ENCODE data around the gene NRXN3.
"Not testable (repeated sequence)": the region's sequence is repeated elsewhere in the genome, so short reads cannot be mapped to it uniquely, and the experiment has no call there.

Gene NRXN3

DNA sequence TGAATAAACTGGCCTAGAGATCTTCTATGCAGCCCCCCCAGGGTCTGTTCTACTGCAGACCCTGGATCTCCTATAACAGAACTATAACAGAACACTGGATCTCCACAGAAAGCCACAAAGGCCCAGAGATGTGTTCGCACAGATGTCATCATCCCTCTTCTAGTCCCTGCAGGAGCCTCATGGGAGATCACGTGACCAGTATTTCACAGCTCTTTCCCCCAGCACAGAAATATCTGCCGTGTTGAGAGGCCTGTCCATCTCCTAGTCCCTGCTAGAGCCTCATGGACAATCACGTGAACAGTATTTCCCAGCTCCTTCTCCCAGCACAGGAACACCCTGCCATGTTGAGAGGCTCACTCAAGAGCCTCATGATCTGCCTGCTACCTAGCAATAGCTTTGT lies 331.7 kb downstream of the NRXN3 start:
- no peak for DNase-seq

- no peak for DNase-seq
Observed at GRCh38 chr14:78508023-78508422, 337.9 kb downstream of the NRXN3 start.

- no peak for DNase-seq
Observed at GRCh38 chr14:78509516-78509915, 339.3 kb downstream of the NRXN3 start.

DNA sequence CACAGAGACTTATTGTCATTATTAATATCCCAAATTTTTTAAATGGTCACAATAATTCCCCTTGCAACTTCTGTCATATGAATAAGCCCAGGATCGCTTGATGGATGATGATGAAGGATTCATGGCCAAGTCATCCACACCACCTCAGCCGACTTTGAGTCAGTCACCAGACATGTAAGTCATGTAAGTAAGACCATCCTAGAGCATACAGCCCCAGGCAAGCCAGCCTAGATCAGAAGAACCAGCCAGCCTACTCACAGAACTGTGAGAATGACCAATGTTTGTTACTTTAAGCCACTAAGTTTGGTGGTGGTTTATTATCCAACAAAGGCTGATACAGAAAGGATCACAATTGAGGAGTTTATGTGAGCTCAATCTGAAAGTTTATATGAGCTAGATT lies 341.8 kb downstream of the NRXN3 start:
- no peak for DNase-seq

- DNase-seq, result no peak
Observed at GRCh38 chr14:78519863-78520262, 349.7 kb downstream of the NRXN3 start.

GRCh38 chr14:78524196-78524595 lies 354.0 kb downstream of the NRXN3 start:
- no peak for DNase-seq

- no peak for DNase-seq
Observed at GRCh38 chr14:78524766-78525165, 354.6 kb downstream of the NRXN3 start.

DNA sequence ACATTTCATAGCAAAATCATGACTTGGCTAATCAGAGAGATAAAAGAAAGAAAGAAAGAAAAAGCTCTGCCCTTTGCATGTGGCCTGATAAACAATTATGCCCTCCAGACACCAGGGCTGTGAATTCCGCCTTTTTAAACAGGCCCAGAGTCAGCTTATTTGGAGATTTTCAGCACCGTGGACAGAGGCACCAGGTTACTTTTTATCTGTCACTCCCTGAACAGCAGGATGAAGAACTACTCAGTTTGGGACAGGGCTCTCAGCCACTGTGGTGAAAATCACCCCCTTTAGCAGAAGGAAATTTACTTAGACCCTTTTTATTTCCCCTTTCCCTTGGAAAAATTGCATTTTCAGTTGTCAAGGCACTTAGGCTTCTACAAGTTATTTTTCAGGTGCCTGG lies 359.9 kb downstream of the NRXN3 start:
- DNase-seq, result no peak

- DNase-seq, result no peak
Observed at GRCh38 chr14:78534141-78534540, 364.0 kb downstream of the NRXN3 start.

GRCh38 chr14:78535041-78535440 lies 364.9 kb downstream of the NRXN3 start:
- DNase-seq, result no peak

DNA sequence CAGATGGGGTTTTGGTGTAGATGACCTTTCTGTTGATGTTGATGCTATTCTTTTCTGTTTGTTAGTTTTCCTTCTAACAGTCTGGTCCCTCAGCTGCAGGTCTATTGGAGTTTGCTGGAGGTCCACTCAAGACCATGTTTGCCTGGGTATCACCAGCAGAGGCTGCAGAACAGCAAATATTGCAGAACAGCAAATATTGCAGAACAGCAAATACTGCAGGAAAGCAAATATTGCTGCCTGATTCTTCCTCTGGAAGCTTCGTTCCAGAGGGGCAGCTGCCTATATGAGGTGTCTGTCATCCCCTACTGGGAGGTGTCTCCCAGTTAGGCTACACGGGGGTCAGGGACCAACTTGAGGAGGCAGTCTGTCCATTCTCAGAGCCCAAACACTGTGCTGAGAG lies 371.6 kb downstream of the NRXN3 start:
- not testable (repeated sequence) for DNase-seq

DNA sequence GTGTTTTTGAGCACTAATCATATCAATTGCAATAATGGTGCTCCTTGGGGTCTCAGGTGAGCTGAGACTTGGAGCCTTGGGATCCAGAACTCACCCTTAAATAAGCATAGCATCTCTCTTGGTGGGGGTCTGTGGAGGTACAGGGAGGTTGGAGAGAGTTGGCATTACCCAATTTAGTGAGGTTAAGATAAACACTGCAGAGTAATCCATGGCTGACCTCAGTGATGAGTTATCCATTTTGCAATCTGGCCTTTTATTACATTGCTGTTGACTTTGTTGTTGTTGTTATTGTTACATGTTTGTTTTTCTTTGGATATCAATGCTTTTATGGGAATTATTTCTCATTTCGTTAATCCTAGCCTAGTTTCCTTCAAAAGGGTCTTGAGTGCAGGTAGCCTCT lies 373.3 kb downstream of the NRXN3 start:
- DNase-seq, result no peak

DNA sequence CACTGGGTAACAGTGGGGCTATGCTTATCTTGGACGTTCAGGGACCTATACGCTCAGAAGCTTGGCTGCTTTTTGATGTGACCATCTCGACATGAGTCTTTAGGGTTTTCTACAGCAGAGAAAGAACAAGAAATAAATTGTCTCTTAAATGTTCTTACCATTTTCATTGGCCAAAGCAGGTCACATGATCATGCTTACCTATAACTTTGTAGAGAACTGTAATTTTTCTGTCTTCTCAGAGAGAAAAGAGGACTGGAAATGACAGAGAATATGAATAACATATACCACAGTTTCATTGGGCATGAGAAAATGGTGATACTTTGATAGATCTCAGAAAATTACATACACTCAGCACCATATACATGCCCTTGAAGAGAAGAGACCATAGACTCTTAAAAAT lies 390.9 kb downstream of the NRXN3 start:
- DNase-seq, result no peak

DNA sequence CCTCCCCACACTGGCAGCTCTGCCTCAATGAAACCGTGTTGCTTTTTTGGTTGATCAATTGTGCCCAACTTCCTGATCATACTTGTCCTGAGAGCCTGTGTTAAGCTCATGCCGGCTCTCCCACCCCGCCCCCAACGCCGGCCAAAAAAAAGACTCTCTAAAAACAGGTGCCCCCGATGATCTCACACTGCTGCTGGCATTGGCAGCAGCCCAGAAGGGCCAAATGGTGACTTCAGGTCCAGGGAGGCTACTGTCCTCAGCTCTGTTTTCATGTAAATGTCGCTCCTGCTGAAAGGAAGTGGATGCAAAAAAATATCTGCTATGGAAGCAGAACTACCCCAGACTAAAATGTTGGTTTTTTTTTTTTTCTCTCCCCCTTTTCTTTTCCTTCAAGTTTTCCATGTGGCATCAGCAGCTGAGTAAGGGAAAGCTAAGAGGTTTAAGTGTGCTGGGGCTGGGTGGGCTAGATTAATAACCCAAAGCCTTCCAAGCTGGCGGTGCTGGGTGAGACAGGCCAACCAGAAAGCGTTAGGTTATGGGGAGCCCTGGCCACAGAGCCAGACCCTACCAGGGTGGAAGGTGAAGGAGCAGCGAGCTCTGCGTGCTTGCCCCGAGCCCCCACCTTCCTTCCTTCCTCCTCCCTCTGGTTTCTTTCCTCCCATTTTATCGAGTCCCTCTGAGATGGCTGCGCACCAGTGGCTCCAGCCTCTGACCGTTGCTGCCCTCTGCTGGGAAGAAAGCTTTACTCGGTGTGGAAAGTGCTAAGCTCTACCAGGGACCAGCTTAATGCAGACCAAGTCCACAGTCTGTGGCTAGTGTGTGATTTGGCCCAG lies 396.1 kb downstream of the NRXN3 start:
- peak in 1 of 4 experiments; percentile 25 for DNase-seq

DNA sequence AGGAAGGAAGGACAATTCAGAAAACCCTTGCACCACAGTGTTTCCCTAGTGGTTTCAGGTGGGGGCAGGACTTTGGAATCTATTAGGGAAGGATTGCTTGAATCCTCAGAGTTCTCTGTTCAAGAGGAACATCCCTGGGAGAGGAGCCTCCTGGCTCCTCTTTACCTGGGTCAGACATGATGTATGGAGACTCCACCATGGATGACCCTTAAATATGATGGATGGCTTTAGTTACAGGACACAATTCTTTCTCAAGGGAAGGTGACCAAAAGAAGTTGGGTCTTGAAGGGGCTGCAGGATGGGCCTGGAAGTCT lies 396.6 kb downstream of the NRXN3 start:
- no peak for DNase-seq

DNA sequence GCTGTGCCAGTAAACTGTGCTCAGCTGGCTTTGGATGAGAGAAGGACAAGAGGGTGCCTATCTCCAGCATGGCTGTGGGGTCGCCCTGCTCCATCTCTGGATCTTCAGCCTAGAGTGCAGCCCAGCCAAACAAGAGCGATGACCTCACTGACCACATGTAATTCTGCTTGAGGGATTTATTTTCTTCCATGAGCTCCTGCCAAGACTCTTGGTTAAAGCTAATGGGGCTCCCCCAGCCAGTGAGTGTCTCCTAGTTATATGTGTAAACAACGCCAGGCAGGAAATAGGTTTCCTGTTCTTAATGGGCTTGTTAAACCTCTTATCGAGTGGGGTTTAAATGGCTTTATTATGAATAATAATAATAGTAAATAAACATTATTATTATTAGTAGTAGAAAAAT lies 397.2 kb downstream of the NRXN3 start:
- DNase-seq, result no peak

DNA sequence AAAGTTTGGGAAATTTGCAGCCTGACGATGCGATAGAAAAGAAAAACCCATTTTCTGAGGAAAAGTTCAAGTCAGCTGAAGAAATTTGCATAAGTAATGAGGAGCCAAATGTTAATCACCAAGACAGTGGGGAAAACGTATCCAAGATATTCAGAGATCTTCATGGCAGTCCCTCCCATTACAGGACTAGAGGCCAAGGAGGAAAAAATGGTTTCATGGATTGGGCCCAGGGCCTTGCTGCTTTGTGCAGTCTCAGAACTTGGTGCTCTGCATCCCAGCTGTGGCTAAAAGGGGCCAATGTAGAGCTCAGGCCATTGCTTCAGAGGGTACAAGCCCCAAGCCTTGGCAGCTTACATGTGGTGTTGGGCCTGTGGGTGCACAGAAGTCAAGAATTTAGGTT lies 403.6 kb downstream of the NRXN3 start:
- not testable (repeated sequence) for DNase-seq

DNA sequence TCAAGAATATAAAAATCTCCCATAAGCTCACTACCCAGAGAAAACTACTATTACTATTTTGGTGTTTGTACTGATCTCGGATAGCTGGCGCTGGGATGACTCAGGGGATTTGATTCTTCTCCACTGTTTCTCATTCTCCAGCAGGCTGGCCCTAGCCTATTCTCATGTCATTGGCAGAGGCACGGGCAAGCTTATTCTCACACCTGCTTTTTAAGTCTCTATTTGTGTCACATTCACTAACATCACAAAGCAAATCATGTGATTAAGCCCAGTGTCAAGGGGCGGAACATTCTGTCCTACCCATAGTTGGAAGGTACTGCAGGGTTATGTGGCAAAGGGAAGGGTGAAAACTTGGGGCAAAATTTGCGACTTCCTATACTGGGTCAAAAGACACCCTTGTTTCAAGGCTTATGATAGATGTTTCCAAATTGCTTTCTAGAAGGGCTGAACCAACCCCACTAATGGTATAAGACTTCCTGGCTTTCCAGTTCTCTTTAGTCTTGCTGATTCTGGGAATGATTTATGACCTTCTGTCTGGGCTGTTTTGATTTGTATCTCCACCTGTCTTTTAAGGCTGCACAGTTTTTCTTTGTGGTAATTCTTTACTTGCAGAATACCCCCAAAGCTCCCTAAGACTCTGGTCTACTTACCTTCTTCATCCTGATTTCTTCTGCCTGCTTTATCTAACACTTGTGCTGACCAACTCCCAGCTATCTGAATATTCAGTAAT lies 406.4 kb downstream of the NRXN3 start:
- no peak for DNase-seq

DNA sequence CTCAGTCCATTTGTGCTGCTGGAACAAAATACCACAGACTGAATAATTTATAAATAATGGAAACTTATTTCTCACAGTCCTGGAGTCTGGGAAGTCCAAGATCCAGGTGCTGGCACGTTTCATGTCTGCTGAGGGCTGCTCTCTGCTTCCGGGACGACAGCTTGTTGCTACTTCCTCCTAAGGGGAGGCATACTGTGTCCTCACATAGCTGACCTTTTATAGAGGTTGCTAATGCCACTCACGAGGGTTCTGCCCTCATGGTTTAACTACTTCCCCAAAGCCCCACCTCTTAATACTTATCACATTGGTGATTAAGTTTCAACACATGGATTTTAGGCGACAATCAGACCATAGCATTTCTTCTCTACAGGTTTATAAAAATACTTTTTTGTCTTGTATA lies 411.1 kb downstream of the NRXN3 start:
- no peak for DNase-seq

DNA sequence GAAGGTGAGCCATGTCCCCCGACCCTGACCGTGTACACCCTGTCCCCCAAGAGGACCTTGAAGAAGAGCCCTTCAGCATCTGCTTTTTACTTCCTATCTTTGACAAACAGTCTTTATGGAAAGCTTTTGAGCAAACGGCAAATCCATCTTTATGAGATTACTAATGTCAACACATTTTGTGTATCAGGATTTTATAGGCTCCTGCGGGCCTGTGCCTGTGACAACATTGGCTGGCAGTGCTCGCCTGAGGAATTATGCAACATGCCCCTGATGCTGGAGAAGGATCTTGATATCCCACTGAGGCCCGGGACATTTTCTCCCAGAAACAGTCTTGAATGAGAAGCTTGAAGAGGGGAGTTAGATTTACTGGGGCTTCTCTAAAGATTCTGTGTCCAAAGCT lies 416.5 kb downstream of the NRXN3 start:
- no peak for DNase-seq

DNA sequence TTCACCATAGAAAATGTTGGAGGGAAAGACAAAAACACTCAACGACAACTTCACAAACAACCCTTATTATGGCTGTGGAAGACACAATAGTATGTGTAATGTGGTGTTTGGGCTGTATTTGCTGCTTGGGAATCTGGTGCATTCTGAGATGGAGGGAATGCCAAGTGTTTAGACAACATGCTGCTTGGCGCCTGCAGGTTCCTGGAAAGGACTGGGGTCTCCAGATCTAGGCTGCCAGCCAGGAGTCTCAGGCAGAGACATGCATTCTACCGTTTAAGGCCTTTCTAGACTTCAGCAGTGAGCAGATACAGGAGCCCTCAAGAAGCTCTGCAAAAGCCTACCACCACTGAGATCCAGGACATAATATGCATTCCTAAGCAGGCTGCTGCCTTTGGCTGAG lies 418.7 kb downstream of the NRXN3 start:
- no peak for DNase-seq

DNA sequence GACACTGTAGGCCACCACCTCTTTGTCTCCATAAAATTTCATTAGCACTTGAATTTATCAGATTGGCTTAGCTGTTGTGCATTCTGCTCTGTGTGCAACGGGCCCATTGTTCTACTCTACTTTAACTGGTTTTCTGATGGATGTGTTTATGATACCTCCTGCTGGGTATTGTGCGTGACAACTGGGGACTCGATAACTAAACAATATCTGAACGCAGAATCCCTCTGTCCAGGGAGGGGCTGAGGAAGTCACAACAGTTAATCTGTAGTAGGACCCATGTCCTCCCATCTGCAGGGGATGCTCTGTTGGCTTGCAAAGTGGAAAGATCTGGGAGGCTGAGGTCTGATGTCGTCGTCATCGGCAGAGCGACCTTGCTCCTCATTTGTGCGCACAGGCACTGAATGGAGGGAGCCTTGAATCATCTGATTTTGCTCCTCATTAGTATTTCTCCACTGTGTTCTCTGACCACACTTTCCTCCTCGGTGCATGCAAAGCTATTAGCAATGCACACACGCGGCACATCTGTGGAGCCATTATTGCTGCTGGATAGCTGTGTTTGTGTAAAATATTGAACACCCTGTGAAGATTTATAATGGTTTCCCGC lies 422.5 kb downstream of the NRXN3 start:
- DNase-seq, result no peak

GRCh38 chr14:78593949-78594348 lies 423.8 kb downstream of the NRXN3 start:
- DNase-seq, result no peak

GRCh38 chr14:78595797-78596196 lies 425.6 kb downstream of the NRXN3 start:
- DNase-seq, result no peak
